Mesendoderm (in vitro differentiated cells): ENCODE data around the gene VAMP1.
"Not testable (repeated sequence)": the region's sequence is repeated elsewhere in the genome, so short reads cannot be mapped to it uniquely, and the experiment has no call there.

Experiments used
- DNase-seq: peaks from one replicate; pipeline ENCODE4 v3.0.0; 2013
- H2AK5ac ChIP-seq: 2 replicates; pipeline ENCODE4 v1.6.1; 2013; ENCODE audit warnings: low read length, inconsistent platforms
- H2BK120ac ChIP-seq: 2 replicates; pipeline ENCODE4 v1.6.1; 2013; ENCODE audit warnings: low read depth, mild to moderate bottlenecking, low read length, moderate library complexity, mixed read lengths
- H2BK15ac ChIP-seq: replicated peaks from 2 replicates; pipeline ENCODE4 v1.6.1; 2013; ENCODE audit warnings: low read depth, mild to moderate bottlenecking, moderate library complexity
- H2BK5ac ChIP-seq: 2 replicates; pipeline ENCODE4 v1.6.1; 2013; ENCODE audit warnings: low read length, inconsistent platforms
- H3K18ac ChIP-seq: 2 replicates; pipeline ENCODE4 v1.6.1; 2013; ENCODE audit warnings: mild to moderate bottlenecking, low read length, mixed read lengths
- H3K23ac ChIP-seq: one replicate; pipeline ENCODE4 v1.6.1; 2013; ENCODE audit warnings: low read length
- H3K27ac ChIP-seq: 2 replicates; pipeline ENCODE4 v1.5.1; 2013; ENCODE audit warnings: low read depth, mild to moderate bottlenecking, inconsistent platforms, low read length, moderate library complexity
- H3K27me3 ChIP-seq: 2 replicates; pipeline ENCODE4 v1.6.1; 2013; ENCODE audit warnings: low read length, control low read depth, mild to moderate bottlenecking, inconsistent platforms; ENCODE audit not compliant: insufficient read depth, poor library complexity
- H3K36me3 ChIP-seq: 2 replicates; pipeline ENCODE4 v1.6.1; 2013; ENCODE audit warnings: low read length, inconsistent platforms; ENCODE audit not compliant: control insufficient read depth, insufficient read depth
- H3K4ac ChIP-seq: one replicate; pipeline ENCODE4 v1.6.1; 2013; ENCODE audit warnings: low read depth, mild to moderate bottlenecking, low read length, moderate library complexity
- H3K4me1 ChIP-seq: 2 replicates; pipeline ENCODE4 v1.6.1; 2013; ENCODE audit warnings: low read depth, low read length, inconsistent platforms; ENCODE audit not compliant: control insufficient read depth
- H3K4me2 ChIP-seq: 2 replicates; pipeline ENCODE4 v1.6.1; 2013; ENCODE audit warnings: low read length
- H3K4me3 ChIP-seq: 2 replicates; pipeline ENCODE4 v1.5.1; 2013; ENCODE audit warnings: mild to moderate bottlenecking, low read length
- H3K56ac ChIP-seq: one replicate; pipeline ENCODE4 v1.6.1; 2013; ENCODE audit warnings: low read length
- H3K79me1 ChIP-seq: 2 replicates; pipeline ENCODE4 v1.6.1; 2013; ENCODE audit warnings: low read length, inconsistent platforms
- H3K79me2 ChIP-seq: 2 replicates; pipeline ENCODE4 v1.6.1; 2013; ENCODE audit warnings: mild to moderate bottlenecking, low read length; ENCODE audit not compliant: control insufficient read depth, insufficient read depth
- H3K9ac ChIP-seq: 2 replicates; pipeline ENCODE4 v1.6.1; 2013; ENCODE audit warnings: low read length, inconsistent platforms
- H4K5ac ChIP-seq: one replicate; pipeline ENCODE4 v1.6.1; 2013; ENCODE audit warnings: low read length
- H4K8ac ChIP-seq: one replicate; pipeline ENCODE4 v1.6.1; 2013; ENCODE audit warnings: low read depth, mild to moderate bottlenecking, control low read depth, low read length, moderate library complexity
- WGBS: extraction: QIAGEN DNeasy Blood & Tissue Kit; methylation state at CpG from one replicate; pipeline ENCODE4 v1.1.7; 2013; ENCODE audit warnings: low lambda C conversion rate, missing lambda C conversion rate; ENCODE audit not compliant: insufficient coverage; ENCODE audit errors: extremely low coverage; 5-methylcytosine and 5-hydroxymethylcytosine counted together

The VAMP1 gene

GRCh38 chr12:6490673-6491072, 20.2 kb upstream of the VAMP1 start:
- H3K27me3 ChIP-seq, H3K56ac ChIP-seq, H3K27ac ChIP-seq, H3K36me3 ChIP-seq, H2BK120ac ChIP-seq, H3K23ac ChIP-seq, H2BK15ac ChIP-seq, H3K18ac ChIP-seq, H3K4ac ChIP-seq, H2AK5ac ChIP-seq, H2BK5ac ChIP-seq, DNase-seq, H3K4me1 ChIP-seq, H3K4me3 ChIP-seq, H4K8ac ChIP-seq, H3K4me2 ChIP-seq, H4K5ac ChIP-seq, H3K9ac ChIP-seq: not testable (repeated sequence)
- H3K79me1 ChIP-seq = peaks cover 15% of the 10 kb centered on the region
- WGBS = no CpG with 5 or more reads among the region's 1 CpG
- peaks cover 16% of the 10 kb centered on the region for H3K79me2 ChIP-seq

GRCh38 chr12:6489449-6489848, 19.0 kb upstream of the VAMP1 start:
- no peaks in the 10 kb centered on the region for H3K36me3 ChIP-seq
- WGBS = no CpG with 5 or more reads among the region's 4 CpGs

DNA sequence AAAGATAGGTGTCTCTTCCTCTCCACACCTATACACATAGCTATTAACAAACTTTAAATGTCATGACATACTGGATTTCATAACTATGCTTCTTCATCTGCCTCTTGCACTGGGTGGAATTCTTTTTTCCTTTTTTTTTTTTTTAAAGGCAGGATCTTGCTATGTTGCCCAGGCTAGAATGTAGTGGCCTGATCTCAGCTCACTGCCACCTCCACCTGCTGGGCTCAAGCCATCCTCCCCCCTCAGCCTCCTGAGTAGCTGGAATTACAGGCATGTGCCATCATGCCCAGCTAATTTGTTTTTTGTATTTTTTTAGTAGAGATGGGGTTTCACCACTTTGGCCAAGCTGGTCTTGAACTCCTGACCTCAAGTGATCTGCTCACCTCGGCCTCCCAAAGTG, 17.8 kb upstream of the VAMP1 start:
- Histone ChIP-seq H3K56ac (no peak overlapping the region), H3K4me1 (peaks cover 4% of the 10 kb centered on the region), H4K5ac (no peak overlapping the region), H3K36me3 (no peaks in the 10 kb centered on the region), H3K4ac (no peak overlapping the region), H2BK5ac (no peak overlapping the region), H2BK15ac (no peak overlapping the region), H3K18ac (no peak overlapping the region), H3K27me3 (no peaks in the 10 kb centered on the region), H2AK5ac (no peak overlapping the region), H3K9ac (no peak overlapping the region), H3K27ac (no peak overlapping the region), H3K23ac (no peak overlapping the region), H2BK120ac (no peak overlapping the region), H3K79me2 (peaks cover 9% of the 10 kb centered on the region), H4K8ac (no peak overlapping the region), H3K79me1 (peaks cover 11% of the 10 kb centered on the region), H3K4me3 (no peak overlapping the region), H3K4me2 (no peak overlapping the region)
- no CpG with 5 or more reads among the region's 1 CpG for WGBS
- no peak for DNase-seq

More at GRCh38 chr12:6489449-6489848, 19.0 kb upstream of the VAMP1 start:
- H3K4me3 ChIP-seq = no peak overlapping the region
- H4K8ac ChIP-seq = no peak overlapping the region
- H2BK5ac ChIP-seq = no peak overlapping the region
- H4K5ac ChIP-seq = no peak overlapping the region
- no peak overlapping the region for H3K4me2 ChIP-seq
- no peak for DNase-seq
- no peak overlapping the region for H3K56ac ChIP-seq
- H3K23ac ChIP-seq = no peak overlapping the region
- H3K27me3 ChIP-seq = no peaks in the 10 kb centered on the region
- H2BK120ac ChIP-seq = no peak overlapping the region
- no peak overlapping the region for H2BK15ac ChIP-seq
- H3K27ac ChIP-seq = no peak overlapping the region
- no peak overlapping the region for H3K18ac ChIP-seq
- no peak overlapping the region for H2AK5ac ChIP-seq
- no peak overlapping the region for H3K9ac ChIP-seq
- no peak overlapping the region for H3K4ac ChIP-seq
- peaks cover 9% of the 10 kb centered on the region for H3K79me2 ChIP-seq
- peaks cover 11% of the 10 kb centered on the region for H3K79me1 ChIP-seq
- peaks cover 4% of the 10 kb centered on the region for H3K4me1 ChIP-seq

GRCh38 chr12:6478416-6478815, 7.9 kb upstream of the VAMP1 start:
- no peaks in the 10 kb centered on the region for H3K79me1 ChIP-seq
- H3K36me3 ChIP-seq = no peaks in the 10 kb centered on the region
- H3K4ac ChIP-seq = no peak overlapping the region
- H3K4me3 ChIP-seq = no peak overlapping the region
- H2BK15ac ChIP-seq = no peak overlapping the region
- H3K4me1 ChIP-seq = no peaks in the 10 kb centered on the region
- no CpG with 5 or more reads among the region's 20 CpGs for WGBS
- H3K4me2 ChIP-seq = no peak overlapping the region
- no peak overlapping the region for H3K9ac ChIP-seq
- no peak overlapping the region for H4K8ac ChIP-seq
- H3K27me3 ChIP-seq = no peaks in the 10 kb centered on the region
- H3K23ac ChIP-seq = no peak overlapping the region
- H3K27ac ChIP-seq = no peak overlapping the region
- no peak overlapping the region for H2BK120ac ChIP-seq
- no peak overlapping the region for H2BK5ac ChIP-seq
- no peak overlapping the region for H3K56ac ChIP-seq
- H3K18ac ChIP-seq = no peak overlapping the region
- H2AK5ac ChIP-seq = no peak overlapping the region
- no peak overlapping the region for H4K5ac ChIP-seq
- no peaks in the 10 kb centered on the region for H3K79me2 ChIP-seq
- no peak for DNase-seq

DNA sequence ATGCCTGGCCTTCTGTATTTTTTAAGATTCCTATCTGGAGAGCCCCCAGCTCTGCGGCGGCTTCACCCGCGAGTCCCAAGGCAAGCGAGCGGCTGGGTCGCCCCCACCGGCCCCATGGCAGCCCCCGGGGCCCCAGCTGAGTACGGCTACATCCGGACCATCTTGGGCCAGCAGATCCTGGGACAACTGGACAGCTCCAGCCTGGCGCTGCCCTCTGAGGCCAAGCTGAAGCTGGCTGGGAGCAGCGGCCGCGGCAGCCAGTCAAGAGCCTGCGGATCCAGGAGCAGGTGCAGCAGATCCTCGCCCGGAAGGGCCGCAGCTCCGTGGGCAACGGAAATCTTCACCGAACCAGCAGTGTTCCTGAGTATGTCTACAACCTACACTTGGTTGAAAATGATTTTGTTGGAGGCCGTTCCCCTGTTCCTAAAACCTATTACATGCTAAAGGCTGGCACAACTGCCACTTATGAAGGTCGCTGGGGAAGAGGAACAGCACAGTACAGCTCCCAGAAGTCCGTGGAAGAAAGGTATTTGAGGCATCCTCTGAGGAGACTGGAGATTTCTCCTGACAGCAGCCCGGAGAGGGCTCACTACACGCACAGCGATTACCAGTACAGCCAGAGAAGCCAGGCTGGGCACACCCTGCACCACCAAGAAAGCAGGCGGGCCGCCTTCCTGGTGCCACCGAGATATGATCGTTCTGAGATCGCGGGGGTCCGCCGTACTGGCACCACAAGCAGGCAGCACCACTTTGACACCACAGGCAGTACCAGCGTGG, 7.3 kb upstream of the VAMP1 start:
- H2AK5ac ChIP-seq, H3K9ac ChIP-seq, H3K4me3 ChIP-seq, H3K79me2 ChIP-seq, H4K8ac ChIP-seq, H4K5ac ChIP-seq, H3K79me1 ChIP-seq, H2BK5ac ChIP-seq, H3K56ac ChIP-seq, H3K27ac ChIP-seq, DNase-seq, H3K23ac ChIP-seq, H2BK15ac ChIP-seq, H3K4me2 ChIP-seq, H3K4ac ChIP-seq, H3K27me3 ChIP-seq, H2BK120ac ChIP-seq, H3K36me3 ChIP-seq, H3K4me1 ChIP-seq, H3K18ac ChIP-seq: not testable (repeated sequence)
- WGBS = no CpG with 5 or more reads among the region's 37 CpGs

DNA sequence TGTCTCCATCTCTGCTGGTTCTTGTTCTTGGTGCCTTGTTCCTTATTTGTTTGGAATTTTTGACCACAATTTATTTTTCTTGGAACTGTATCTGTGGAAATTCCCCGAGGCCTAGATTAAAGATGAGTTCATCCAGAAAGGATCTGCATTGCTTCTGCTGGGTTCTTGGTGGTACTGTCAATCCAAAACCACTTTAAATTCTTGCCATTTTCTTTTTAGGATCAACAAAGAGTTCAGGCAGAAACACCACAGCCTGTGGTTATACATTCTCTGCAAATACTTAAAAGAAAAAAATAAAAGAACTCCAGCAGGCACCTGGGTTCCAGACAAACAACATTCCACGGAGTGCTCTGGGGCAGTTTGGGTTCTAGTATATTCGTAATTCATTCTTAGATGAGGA, 6.0 kb upstream of the VAMP1 start:
- Histone ChIP-seq H3K9ac (no peak overlapping the region), H2BK15ac (no peak overlapping the region), H3K4me2 (no peak overlapping the region), H3K23ac (no peak overlapping the region), H2BK120ac (no peak overlapping the region), H3K56ac (no peak overlapping the region), H2BK5ac (no peak overlapping the region), H3K79me2 (no peaks in the 10 kb centered on the region), H3K4ac (no peak overlapping the region), H3K27ac (no peak overlapping the region), H4K8ac (no peak overlapping the region), H2AK5ac (no peak overlapping the region), H3K4me3 (no peak overlapping the region), H3K27me3 (no peaks in the 10 kb centered on the region), H4K5ac (no peak overlapping the region), H3K79me1 (no peaks in the 10 kb centered on the region), H3K4me1 (no peaks in the 10 kb centered on the region), H3K36me3 (no peaks in the 10 kb centered on the region), H3K18ac (no peak overlapping the region)
- no CpG with 5 or more reads among the region's 3 CpGs for WGBS
- DNase-seq = no peak
